Left ventricle myocardium superior (tissue), 1 donor: Measurements from ENCODE around the gene NSL1. TPM values are rescaled to one million over a fixed set of nuclear protein-coding genes. Genes with fewer than 3 reads are reported as not detected.
A peak's percentile ranks its signal among the peaks of the same experiment; 100 is the strongest.

Source experiments
- ATAC-seq: fragments of 200-7000 bp; cut with Tn5 transposase; one replicate; pipeline ENCODE4 v1.9.1; 2020; ENCODE audit warnings: mild to moderate bottlenecking, moderate library complexity
- DNase-seq: peaks from one replicate; pipeline ENCODE4 v3.0.0-alpha.2; 2020
- intact Hi-C: fragments of 100-400 bp; cut with micrococcal nuclease; formaldehyde crosslinking; loops from one replicate; pipeline ENCODE4 v1.11.0; 2022
- total RNA-seq: library from RNA; stranded (reverse); fragmentation: NEBNext Ultra II Directional; extraction: Animal tissue kit (Norgen Biotek cat#: 25700); gene quantifications from one replicate; pipeline ENCODE4 v1.2.1, GENCODE V29; 2021
- donor health status: DM: no; HTN: yes; CAD: no; lungs with severe emphysema.

Gene NSL1
- total RNA-seq, 1 donor from 2014 or later: 25.5 TPM

GRCh38 chr1:212692774-212693644 is 98.6 kb downstream of the NSL1 start:
- ATAC-seq: no peak
- no peak for DNase-seq
- intact Hi-C loops: no loop called here

- DNase-seq (no peak), ATAC-seq (no peak)
- intact Hi-C loops: no loop called here
These were observed 100.0 kb downstream of the NSL1 start for GRCh38 chr1:212691561-212692071.

- intact Hi-C loops: no loop called here
- no peak for DNase-seq
- no peak for ATAC-seq
These were observed 100.7 kb downstream of the NSL1 start for GRCh38 chr1:212690816-212691403.

- DNase-seq: no peak
- ATAC-seq: no peak
- intact Hi-C loops: no loop called here
These were observed 101.6 kb downstream of the NSL1 start for GRCh38 chr1:212689758-212690529.

- intact Hi-C loops: no loop called here
- ATAC-seq: no peak
- no peak for DNase-seq
These were observed 102.3 kb downstream of the NSL1 start for GRCh38 chr1:212689196-212689725.

- DNase-seq: no peak
- ATAC-seq: no peak
- intact Hi-C loops: no loop called here
These were observed 103.1 kb downstream of the NSL1 start for GRCh38 chr1:212688341-212689047.

- ATAC-seq (no peak), DNase-seq (no peak)
- intact Hi-C loops: no loop called here
These were observed 103.8 kb downstream of the NSL1 start for GRCh38 chr1:212687811-212688210.

GRCh38 chr1:212686591-212686990 is 105.0 kb downstream of the NSL1 start:
- intact Hi-C loops: no loop called here
- ATAC-seq (no peak), DNase-seq (no peak)

GRCh38 chr1:212686069-212686468 is 105.5 kb downstream of the NSL1 start:
- DNase-seq (no peak), ATAC-seq (no peak)
- intact Hi-C loops: no loop called here

GRCh38 chr1:212685429-212685828 is 106.1 kb downstream of the NSL1 start:
- intact Hi-C loops: no loop called here
- ATAC-seq (peak; percentile 39), DNase-seq (no peak)

GRCh38 chr1:212684521-212685090 is 107.0 kb downstream of the NSL1 start:
- intact Hi-C loops: no loop called here
- DNase-seq: no peak
- ATAC-seq: no peak

GRCh38 chr1:212684076-212684475 is 107.5 kb downstream of the NSL1 start:
- intact Hi-C loops: no loop called here
- DNase-seq: no peak
- ATAC-seq: no peak

- intact Hi-C loops: no loop called here
- peak; percentile 42 for DNase-seq
- peak; percentile 73 for ATAC-seq
These were observed 108.2 kb downstream of the NSL1 start for GRCh38 chr1:212683357-212683722.

GRCh38 chr1:212680680-212681389 is 110.7 kb downstream of the NSL1 start:
- intact Hi-C loops: no loop called here
- DNase-seq (no peak), ATAC-seq (no peak)

GRCh38 chr1:212678456-212679410 is 112.8 kb downstream of the NSL1 start:
- no peak for ATAC-seq
- intact Hi-C loops: no loop called here

GRCh38 chr1:212677573-212677972 is 114.0 kb downstream of the NSL1 start:
- no peak for DNase-seq
- no peak for ATAC-seq
- intact Hi-C loops: no loop called here

More at GRCh38 chr1:212678456-212679410, 112.8 kb downstream of the NSL1 start:
- no peak for DNase-seq

- ATAC-seq (no peak), DNase-seq (no peak)
- intact Hi-C loops: no loop called here
These were observed 114.4 kb downstream of the NSL1 start for GRCh38 chr1:212677136-212677535.
